MCF 10A (cell line): ENCODE results near the gene BUD23. TPM values are rescaled to one million over a fixed set of nuclear protein-coding genes. Genes with fewer than 3 reads are reported as not detected.

Source experiments
- BruUV-seq: library from RNA; stranded (reverse); fragments of 400-500 nt; replicated peaks from 2 replicates; lab custom pipeline; 2021; lab: Mats Ljungman, UMichigan
- CTCF ChIA-PET: fragments of 300-600 bp; sonication (Branson Sonifier 250); formaldehyde crosslinking; extraction: SDS; loops from one replicate; lab custom pipeline; 2021; ENCODE audit warnings: antibody characterized with exemption, inconsistent platforms; lab: Yijun Ruan, JAX
- POLR2A ChIA-PET: fragments of 300-600, 350-650 bp; sonication (Branson Sonifier 250); formaldehyde crosslinking; extraction: SDS; loops from one replicate; lab custom pipeline; 2020; ENCODE audit warnings: antibody characterized with exemption, inconsistent platforms; lab: Yijun Ruan, JAX
- DNase-seq: peaks from one replicate; pipeline ENCODE4 v3.0.0-alpha.2; 2018; ENCODE audit not compliant: unreplicated experiment
- H3K27ac Mint-ChIP-seq: one replicate; pipeline ENCODE4 v1.8.0; 2022; ENCODE audit warnings: mild to moderate bottlenecking, low read depth, mixed read lengths; ENCODE audit not compliant: unreplicated experiment
- H3K27me3 Mint-ChIP-seq: one replicate; pipeline ENCODE4 v1.8.0; 2022; ENCODE audit warnings: mixed read lengths; ENCODE audit not compliant: insufficient read depth, unreplicated experiment
- H3K36me3 Mint-ChIP-seq: one replicate; pipeline ENCODE4 v1.8.0; 2022; ENCODE audit warnings: mild to moderate bottlenecking, moderate library complexity, mixed read lengths; ENCODE audit not compliant: insufficient read depth, unreplicated experiment
- H3K4me1 Mint-ChIP-seq: one replicate; pipeline ENCODE4 v1.8.0; 2022; ENCODE audit warnings: mixed read lengths; ENCODE audit not compliant: insufficient read depth, unreplicated experiment
- H3K4me3 Mint-ChIP-seq: one replicate; pipeline ENCODE4 v1.8.0; 2022; ENCODE audit warnings: mild to moderate bottlenecking, moderate library complexity, mixed read lengths; ENCODE audit not compliant: unreplicated experiment
- H3K9me3 Mint-ChIP-seq: one replicate; pipeline ENCODE4 v1.8.0; 2022; ENCODE audit warnings: mixed read lengths; ENCODE audit not compliant: unreplicated experiment
- CTCF ChIP-seq: fragments of 200-600 bp; IDR thresholded peaks from one replicate; pipeline ENCODE4 v1.8.0; 2022; ENCODE audit warnings: antibody characterized with exemption, mild to moderate bottlenecking; ENCODE audit not compliant: unreplicated experiment
- intact Hi-C: fragments of 100-400 bp; cut with micrococcal nuclease; formaldehyde crosslinking; loops from 2 replicates; pipeline ENCODE4 v1.14.1; 2022
- total RNA-seq: library from RNA; stranded (reverse); gene quantifications from 2 replicates; pipeline ENCODE4 v1.2.3, GENCODE V29; 2022

BUD23 gene
- total RNA-seq, 1 experiment from 2014 or later: 81.9 TPM

GRCh38 chr7:73702665-73703064, 19.3 kb downstream of the BUD23 start:
- intact Hi-C loops: no loop called here
- no peaks in the 10 kb centered on the region for H3K9me3 Mint-ChIP-seq
- no peak for TF ChIP-seq CTCF
- peaks cover 20% of the 10 kb centered on the region for H3K4me1 Mint-ChIP-seq
- no peak for DNase-seq
- no peaks in the 10 kb centered on the region for H3K27me3 Mint-ChIP-seq
- CTCF ChIA-PET: interaction anchor here (0.6 to 2.8 kb wide), 5 partner anchors 9 to 235 kb away, joined by 3 to 14 read pairs (median 4); no protein-coding TSS in a partner anchor
- H3K27ac Mint-ChIP-seq: no peak overlapping the region
- no TSS peak for BruUV-seq
- peaks cover 53% of the 10 kb centered on the region for H3K36me3 Mint-ChIP-seq
- POLR2A ChIA-PET: interaction anchor here (0.6 kb wide), 1 partner anchor 11 kb away, joined by 3 read pairs; no protein-coding TSS in a partner anchor
- no peak overlapping the region for H3K4me3 Mint-ChIP-seq

GRCh38 chr7:73703225-73703624, 19.8 kb downstream of the BUD23 start:
- Mint-ChIP-seq H3K9me3 (no peaks in the 10 kb centered on the region), H3K4me1 (peaks cover 20% of the 10 kb centered on the region), H3K27ac (peak overlapping the region; percentile 23), H3K27me3 (no peaks in the 10 kb centered on the region), H3K4me3 (no peak overlapping the region), H3K36me3 (peaks cover 51% of the 10 kb centered on the region)
- TF ChIP-seq CTCF: no peak
- ChIA-PET CTCF (interaction anchor here (0.8 to 2.8 kb wide), 3 partner anchors 8 to 17 kb away, joined by 3 to 14 read pairs (median 3); no protein-coding TSS in a partner anchor), POLR2A (no interaction called here)
- no peak for DNase-seq
- intact Hi-C loops: no loop called here
- BruUV-seq: no TSS peak

- intact Hi-C loops: no loop called here
- H3K4me3 Mint-ChIP-seq: no peak overlapping the region
- no peak overlapping the region for H3K27ac Mint-ChIP-seq
- peaks cover 20% of the 10 kb centered on the region for H3K4me1 Mint-ChIP-seq
- TF ChIP-seq CTCF: no peak
- CTCF ChIA-PET: interaction anchor here (0.7 to 1.2 kb wide), 3 partner anchors 13 to 23 kb away, joined by 3 to 4 read pairs (median 3); no protein-coding TSS in a partner anchor
- POLR2A ChIA-PET: interaction anchor here (0.5 to 1.0 kb wide), 2 partner anchors 12 to 24 kb away, joined by 3 read pairs; no protein-coding TSS in a partner anchor
- H3K9me3 Mint-ChIP-seq: no peaks in the 10 kb centered on the region
- no peaks in the 10 kb centered on the region for H3K27me3 Mint-ChIP-seq
- H3K36me3 Mint-ChIP-seq: peaks cover 49% of the 10 kb centered on the region
- no TSS peak for BruUV-seq
- DNase-seq: no peak
Observed at GRCh38 chr7:73703757-73704639, 20.6 kb downstream of the BUD23 start.
